ENCODE measurements around the gene BRI3.

Gene BRI3

DNA sequence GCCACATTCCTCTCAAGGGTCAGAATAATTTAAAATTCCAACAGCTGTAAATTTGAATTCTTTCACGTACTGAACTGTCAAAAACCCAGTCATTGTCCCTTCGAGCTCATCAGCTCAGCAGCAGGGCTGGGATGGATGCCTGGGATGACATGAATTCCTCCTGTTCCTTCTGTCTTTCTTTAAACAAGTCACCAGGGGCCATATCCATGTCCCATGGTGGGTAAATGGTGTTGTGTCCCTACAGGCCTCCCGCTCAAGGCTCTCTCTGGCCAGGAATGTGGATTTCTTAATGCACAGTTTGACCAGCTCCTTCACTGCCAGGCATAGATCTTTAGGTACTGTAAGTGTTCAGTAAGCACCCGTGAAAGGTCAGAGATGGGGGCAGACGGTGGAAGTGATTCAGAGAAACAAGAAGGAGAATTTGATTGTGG is 15.6 kb upstream of the BRI3 start:
- Histone ChIP-seq H3K9me2 (ENCODE audit: low read depth, low read length) (no peaks in the 10 kb centered on the region), H3K4me2 (ENCODE audit: low read length) (no peak overlapping the region), H3K4me3 (ENCODE audit: low read depth, low read length, poor library complexity, severe bottlenecking) (no peak overlapping the region), H3K4me1 (ENCODE audit: insufficient read depth, low read length, severe bottlenecking) (no peaks in the 10 kb centered on the region), H3K36me3 (ENCODE audit: insufficient read depth, low read length) (peaks cover 11% of the 10 kb centered on the region), H2AFZ (ENCODE audit: low read length) (no peak overlapping the region), H3K27ac (ENCODE audit: low read depth, low read length, poor library complexity, severe bottlenecking) (no peak overlapping the region), H3F3A (ENCODE audit: insufficient read depth, low read length) (no peaks in the 10 kb centered on the region), H3K27me3 (ENCODE audit: insufficient read depth, low read length) (no peaks in the 10 kb centered on the region), H4K20me1 (ENCODE audit: insufficient read depth, low read length) (no peaks in the 10 kb centered on the region), H3K9me3 (ENCODE audit: low read length) (peaks cover 8% of the 10 kb centered on the region), H3K9ac (ENCODE audit: low read length) (no peak overlapping the region), H3K79me2 (ENCODE audit: insufficient read depth, low read length) (no peaks in the 10 kb centered on the region)
- no peak for TF ChIP-seq CTCF (IDR thresholded peaks at IDR 0.05; ENCODE audit: low read length)
- no peak for TF ChIP-seq EZH2 (IDR thresholded peaks at IDR 0.05; ENCODE audit: borderline replicate concordance, low read length)

- Histone ChIP-seq H3K9ac (ENCODE audit: low read length) (no peak overlapping the region), H3K4me1 (ENCODE audit: insufficient read depth, low read length, severe bottlenecking) (no peaks in the 10 kb centered on the region), H3K9me2 (ENCODE audit: low read depth, low read length) (no peaks in the 10 kb centered on the region), H2AFZ (ENCODE audit: low read length) (no peak overlapping the region), H3F3A (ENCODE audit: insufficient read depth, low read length) (no peaks in the 10 kb centered on the region), H3K4me2 (ENCODE audit: low read length) (no peak overlapping the region), H3K4me3 (ENCODE audit: low read depth, low read length, poor library complexity, severe bottlenecking) (no peak overlapping the region), H3K36me3 (ENCODE audit: insufficient read depth, low read length) (peaks cover 2% of the 10 kb centered on the region), H3K9me3 (ENCODE audit: low read length) (no peaks in the 10 kb centered on the region), H3K79me2 (ENCODE audit: insufficient read depth, low read length) (no peaks in the 10 kb centered on the region), H3K27ac (ENCODE audit: low read depth, low read length, poor library complexity, severe bottlenecking) (no peak overlapping the region), H3K27me3 (ENCODE audit: insufficient read depth, low read length) (no peaks in the 10 kb centered on the region), H4K20me1 (ENCODE audit: insufficient read depth, low read length) (no peaks in the 10 kb centered on the region)
- peak; percentile 37; the same call in 1 of the 2 replicates for TF ChIP-seq CTCF (IDR thresholded peaks at IDR 0.05; ENCODE audit: low read length)
- no peak for TF ChIP-seq EZH2 (IDR thresholded peaks at IDR 0.05; ENCODE audit: borderline replicate concordance, low read length)
Measured at GRCh38 chr7:98266840-98267239, 14.6 kb upstream of the BRI3 start.

- Histone ChIP-seq H3K27me3 (ENCODE audit: insufficient read depth, low read length) (no peaks in the 10 kb centered on the region), H3K9me2 (ENCODE audit: low read depth, low read length) (no peaks in the 10 kb centered on the region), H4K20me1 (ENCODE audit: insufficient read depth, low read length) (no peaks in the 10 kb centered on the region), H3K36me3 (ENCODE audit: insufficient read depth, low read length) (no peaks in the 10 kb centered on the region), H3K4me1 (ENCODE audit: insufficient read depth, low read length, severe bottlenecking) (no peaks in the 10 kb centered on the region), H3F3A (ENCODE audit: insufficient read depth, low read length) (no peaks in the 10 kb centered on the region), H3K9me3 (ENCODE audit: low read length) (no peaks in the 10 kb centered on the region), H3K79me2 (ENCODE audit: insufficient read depth, low read length) (no peaks in the 10 kb centered on the region), H3K4me3 (ENCODE audit: low read depth, low read length, poor library complexity, severe bottlenecking) (no peak overlapping the region), H2AFZ (ENCODE audit: low read length) (no peak overlapping the region), H3K4me2 (ENCODE audit: low read length) (no peak overlapping the region), H3K9ac (ENCODE audit: low read length) (no peak overlapping the region), H3K27ac (ENCODE audit: low read depth, low read length, poor library complexity, severe bottlenecking) (no peak overlapping the region)
- TF ChIP-seq CTCF (IDR thresholded peaks at IDR 0.05; ENCODE audit: low read length) (no peak), EZH2 (IDR thresholded peaks at IDR 0.05; ENCODE audit: borderline replicate concordance, low read length) (no peak)
Measured at GRCh38 chr7:98267303-98267702, 14.2 kb upstream of the BRI3 start.

Measured in OCI-LY1 (cell line).